GM19328 (cell line): Measurements from ENCODE around the gene SCAMP5.

Experiments used
- ATAC-seq: cut with Tn5 transposase; IDR thresholded peaks from one replicate; pipeline ENCODE4 v1.9.1; 2021; ENCODE audit warnings: mild to moderate bottlenecking, moderate library complexity; ENCODE audit not compliant: unreplicated experiment

Gene SCAMP5

GRCh38 chr15:74976159-74976558 lies 19.2 kb upstream of the SCAMP5 start:
- ATAC-seq, result no peak

DNA sequence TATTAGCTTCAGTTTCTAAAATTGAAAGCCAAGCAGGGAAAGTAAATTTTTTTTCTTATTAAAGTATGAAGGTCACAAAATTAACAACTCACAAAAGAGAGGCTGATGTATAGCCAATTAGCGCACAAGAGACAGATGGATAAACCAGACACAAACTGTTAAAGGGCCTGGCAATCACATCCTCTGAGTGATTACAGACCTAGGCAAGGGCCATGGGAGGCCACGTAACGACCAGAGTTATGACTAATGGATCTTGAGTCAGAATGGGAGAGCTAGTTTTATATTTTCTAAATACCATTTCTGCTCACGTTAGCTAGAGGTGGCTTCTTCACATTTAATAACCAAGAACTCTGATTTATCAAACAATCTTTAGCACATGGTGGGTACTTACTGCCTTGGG lies 17.8 kb upstream of the SCAMP5 start:
- ATAC-seq, result no peak

- ATAC-seq, result no peak
These were observed 17.3 kb upstream of the SCAMP5 start for GRCh38 chr15:74978077-74978476.

GRCh38 chr15:74978503-74978902 lies 16.9 kb upstream of the SCAMP5 start:
- no peak for ATAC-seq

DNA sequence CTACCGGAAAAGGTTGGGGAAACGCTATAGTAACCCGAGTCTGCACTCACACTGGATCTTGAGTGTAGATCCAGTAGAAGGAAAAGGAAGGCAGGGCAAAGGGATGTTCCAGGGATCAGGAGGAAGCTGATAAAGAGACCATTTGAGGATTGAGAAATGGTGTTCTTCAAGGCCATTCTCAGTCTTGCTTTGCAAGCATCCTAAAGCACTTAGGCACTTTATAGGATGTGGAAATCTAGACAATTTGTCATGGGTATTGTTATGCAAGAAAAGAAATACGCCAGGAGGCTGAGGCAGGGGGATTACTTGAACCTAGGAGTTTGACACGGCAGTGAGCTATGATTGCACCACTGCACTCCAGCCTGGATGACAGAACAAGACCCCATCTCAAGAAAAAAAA lies 13.2 kb upstream of the SCAMP5 start:
- no peak for ATAC-seq

DNA sequence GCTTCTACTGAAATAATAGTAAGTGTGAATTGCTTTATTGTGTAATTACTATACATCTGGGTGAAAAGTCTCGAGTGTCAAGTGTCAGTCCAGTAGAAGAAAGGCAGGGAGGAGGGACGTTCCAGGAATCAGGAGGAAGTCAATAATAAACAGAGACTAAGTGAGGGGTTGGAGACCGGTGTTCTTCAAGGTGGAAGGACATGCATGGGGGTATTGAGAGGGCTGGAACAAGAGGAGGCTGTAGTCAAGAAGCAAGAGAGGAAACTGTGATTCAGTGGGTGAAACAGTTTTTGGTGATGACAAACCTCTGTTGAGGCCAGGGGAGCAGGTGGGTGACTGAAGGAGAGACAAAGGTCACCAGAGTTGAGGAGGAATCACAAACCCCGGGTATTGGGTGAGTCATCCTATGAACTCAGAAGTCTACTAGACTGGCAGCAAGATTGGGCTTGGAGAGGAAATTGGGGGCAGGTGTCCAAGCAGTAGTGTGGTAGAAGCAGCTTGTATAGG lies 11.6 kb upstream of the SCAMP5 start:
- ATAC-seq, result no peak

DNA sequence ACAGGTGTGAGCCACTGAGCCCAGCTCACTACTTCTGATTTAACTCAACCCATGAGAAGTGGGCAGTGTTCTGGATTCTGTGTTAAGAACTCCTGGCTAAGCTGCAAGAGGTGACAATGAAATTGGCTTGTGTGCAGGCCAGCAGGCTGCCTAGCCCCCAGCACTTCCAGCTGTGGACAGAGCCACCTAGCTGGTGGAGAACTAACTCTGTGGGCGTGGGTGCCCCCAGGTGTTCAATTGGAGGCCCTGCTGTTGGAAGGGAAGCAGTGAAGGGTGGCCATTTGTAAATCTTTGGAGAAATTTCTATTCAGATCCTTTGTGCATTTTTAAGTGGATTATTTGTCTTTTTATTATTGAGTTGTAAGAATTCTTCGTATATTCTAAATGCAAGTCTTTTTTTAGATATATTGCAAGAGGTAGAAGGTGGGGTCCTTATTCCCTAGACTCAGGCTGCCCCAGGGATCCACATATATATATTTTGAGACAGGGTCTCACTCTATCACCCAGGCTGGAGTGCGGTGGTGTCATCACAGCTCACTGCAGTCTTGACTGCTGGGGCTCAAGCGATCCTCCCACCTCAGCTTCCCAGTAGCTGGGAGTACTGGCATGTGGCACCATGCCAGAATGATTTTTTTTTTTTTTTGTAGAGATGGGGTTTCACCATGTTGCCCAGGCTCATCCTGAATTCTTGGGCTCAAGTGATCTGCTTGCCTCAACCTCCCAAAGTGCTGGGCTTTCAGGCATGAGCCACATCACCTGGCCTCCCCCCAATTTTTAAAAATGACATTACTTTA lies 7.2 kb upstream of the SCAMP5 start:
- ATAC-seq, result no peak

- ATAC-seq, result no peak
These were observed 5.8 kb upstream of the SCAMP5 start for GRCh38 chr15:74989527-74989926.

DNA sequence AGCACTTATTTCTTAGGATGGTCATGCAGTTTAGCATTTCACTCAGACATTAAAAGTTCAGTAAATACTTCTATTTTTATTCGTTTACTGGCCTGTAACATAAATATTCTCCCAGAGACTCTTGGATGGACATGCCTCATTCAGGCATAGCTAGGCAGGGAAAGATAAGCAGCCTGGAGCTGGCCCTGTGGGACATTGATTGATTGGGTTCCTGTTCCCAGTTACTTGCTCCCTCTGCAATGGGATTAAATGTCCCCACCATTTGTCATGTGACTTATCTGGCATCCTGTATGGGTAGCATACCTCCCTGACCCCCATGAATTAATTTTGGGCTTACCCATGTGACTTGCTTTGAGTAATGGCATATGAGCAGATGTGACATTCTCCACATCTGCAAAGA lies 2.7 kb upstream of the SCAMP5 start:
- ATAC-seq, result no peak

- no peak for ATAC-seq
These were observed 1.1 kb upstream of the SCAMP5 start for GRCh38 chr15:74994236-74994635.

GRCh38 chr15:74994685-74995084 lies 678 bp upstream of the SCAMP5 start:
- ATAC-seq, result no peak

- ATAC-seq, result no peak
These were observed 709 bp downstream of the SCAMP5 start for GRCh38 chr15:74995779-74996765.

DNA sequence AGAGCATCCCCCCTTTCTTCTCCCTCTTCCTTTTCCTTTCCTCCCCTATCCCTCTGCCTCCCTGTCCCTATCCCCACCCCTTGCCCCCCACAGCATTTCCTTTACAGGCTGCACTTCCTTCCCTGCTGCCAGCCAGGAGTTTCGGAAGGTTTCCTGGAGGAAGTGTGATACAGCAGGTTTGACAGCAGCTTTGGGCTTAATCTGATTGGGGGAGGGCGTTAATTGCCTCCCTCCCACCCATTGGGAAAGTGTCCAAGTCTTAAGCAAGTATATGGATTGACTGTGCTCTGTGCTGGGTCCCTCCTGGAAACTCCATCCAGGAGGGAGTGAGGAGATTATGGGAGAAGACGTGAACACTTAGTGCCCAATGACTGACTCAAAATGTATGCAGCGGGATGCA lies 1.8 kb downstream of the SCAMP5 start:
- ATAC-seq, result no peak

DNA sequence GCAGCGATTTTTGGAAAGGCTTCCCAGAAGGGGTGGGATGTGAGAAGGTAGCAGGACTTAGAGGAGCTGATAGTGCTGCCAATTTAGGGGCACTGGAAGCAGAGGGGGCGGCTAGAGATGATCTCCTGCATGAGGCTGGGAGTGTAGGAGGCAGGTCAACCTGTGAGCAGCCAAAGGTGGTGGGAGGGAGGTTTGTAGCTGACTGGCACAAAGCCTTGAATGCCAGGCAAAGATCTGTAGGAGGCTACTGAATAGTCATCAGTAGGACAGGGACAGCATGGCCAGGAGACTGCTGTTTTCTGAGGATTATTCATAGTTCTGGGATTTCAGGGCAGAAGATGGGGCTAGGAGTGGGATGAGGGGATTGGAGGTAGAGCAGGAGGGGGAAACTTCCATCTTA lies 2.2 kb downstream of the SCAMP5 start:
- ATAC-seq, result no peak

DNA sequence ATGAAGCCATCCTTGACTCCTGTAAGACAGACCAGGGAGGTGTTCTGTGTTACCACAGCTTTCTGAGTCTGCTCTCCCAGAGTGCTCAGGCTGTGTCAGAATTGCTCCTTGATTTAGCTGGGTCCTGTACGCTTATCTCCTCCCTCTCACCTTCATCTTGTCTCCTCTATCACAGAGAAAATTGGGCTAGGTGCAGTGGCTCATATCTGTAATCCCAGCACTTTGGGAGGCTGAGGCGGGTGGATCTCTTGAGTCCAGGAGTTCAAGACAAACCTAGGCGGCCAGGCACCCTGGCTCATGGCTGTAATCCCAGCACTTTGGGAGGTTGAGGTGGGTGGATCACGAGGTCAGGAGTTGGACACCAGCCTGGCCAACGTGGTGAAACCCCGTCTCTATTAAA lies 5.9 kb downstream of the SCAMP5 start:
- ATAC-seq, result no peak

DNA sequence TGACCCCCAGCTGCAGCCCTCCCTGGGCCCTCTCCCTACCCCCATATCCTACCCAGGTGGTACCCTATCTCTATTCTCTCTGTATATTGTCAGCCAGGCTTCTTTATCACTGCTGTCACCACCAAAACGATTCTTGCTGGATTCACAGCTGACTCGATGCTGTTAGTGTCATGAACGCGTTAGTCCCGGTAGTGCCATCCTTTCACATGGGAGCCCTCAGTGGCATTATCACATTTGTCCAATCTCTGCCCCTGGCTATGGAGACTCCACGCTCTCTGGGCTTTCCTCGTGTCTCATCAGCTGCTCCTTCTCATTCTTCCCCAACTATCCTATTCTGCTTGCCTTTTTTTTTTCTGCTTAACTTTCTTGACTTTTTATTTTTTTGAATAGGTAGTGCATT lies 7.0 kb downstream of the SCAMP5 start:
- no peak for ATAC-seq

DNA sequence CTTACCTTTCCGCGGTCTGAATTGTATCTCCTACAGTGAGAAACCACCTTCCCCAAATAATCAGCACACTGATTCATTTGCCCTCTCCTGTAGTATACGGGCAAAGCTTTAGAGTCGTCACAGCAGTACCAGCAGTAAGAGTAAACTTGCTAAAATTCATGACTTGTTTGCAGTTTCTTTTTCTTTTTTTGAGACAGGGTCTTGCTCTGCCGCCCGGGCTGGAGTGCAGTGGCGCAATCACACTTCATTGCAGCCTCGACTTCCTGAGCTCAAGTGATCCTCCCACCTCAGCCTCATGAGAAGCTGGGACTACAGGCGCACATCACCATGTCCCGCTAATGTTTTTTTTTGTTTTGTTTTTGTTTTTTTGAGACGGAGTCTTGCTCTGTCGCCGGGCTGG lies 11.9 kb downstream of the SCAMP5 start:
- no peak for ATAC-seq

GRCh38 chr15:75008221-75008625 lies 12.9 kb downstream of the SCAMP5 start:
- ATAC-seq, result no peak

DNA sequence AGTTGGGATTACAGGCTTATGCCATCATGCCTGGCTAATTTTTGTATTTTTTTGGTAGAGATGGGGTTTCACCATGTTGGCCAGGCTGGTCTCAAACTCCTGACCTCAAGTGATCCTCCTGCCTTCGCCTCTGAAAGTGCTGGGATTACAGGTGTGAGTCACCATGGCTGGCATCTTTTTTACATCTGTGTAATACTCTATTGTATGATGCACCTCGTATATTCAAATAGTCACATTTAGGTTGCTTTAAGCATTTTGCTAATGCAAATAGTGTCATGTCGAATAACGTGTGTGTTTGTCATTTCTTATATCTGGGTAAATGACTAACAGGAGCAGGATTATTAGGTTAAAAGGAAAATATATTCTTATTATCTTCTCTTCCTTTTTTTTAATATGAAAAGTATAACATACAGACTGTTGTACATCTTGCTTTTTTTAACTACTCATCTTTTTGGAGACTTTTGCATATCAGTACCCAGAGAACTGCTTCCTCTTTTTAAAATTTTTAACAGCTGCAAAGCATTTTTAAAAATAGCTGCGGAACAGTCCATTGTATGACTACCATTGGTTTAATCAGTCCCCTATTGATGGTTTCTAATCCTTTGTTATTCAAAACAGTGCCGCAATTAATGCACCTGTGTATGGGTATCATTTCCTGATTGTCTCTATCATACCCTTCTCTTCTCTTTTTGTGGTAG lies 13.4 kb downstream of the SCAMP5 start:
- peak; percentile 83 for ATAC-seq

DNA sequence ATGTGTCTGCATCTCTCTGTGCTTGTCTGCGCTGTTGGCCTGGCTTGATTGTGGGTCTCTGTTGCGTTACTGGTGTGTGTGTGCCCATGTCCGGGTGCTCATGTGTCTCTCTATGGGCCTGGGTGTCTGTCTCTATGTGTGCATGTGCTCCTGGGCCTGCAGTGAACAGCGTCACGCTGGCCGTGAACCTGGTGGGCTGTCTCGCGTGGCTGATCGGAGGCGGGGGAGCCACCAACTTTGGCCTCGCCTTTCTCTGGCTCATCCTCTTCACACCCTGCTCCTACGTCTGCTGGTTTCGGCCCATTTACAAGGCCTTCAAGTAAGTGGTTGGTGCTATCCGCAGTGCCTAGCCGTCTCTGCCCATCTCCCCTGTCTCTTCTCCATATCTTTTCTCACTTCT lies 21.1 kb downstream of the SCAMP5 start:
- no peak for ATAC-seq

DNA sequence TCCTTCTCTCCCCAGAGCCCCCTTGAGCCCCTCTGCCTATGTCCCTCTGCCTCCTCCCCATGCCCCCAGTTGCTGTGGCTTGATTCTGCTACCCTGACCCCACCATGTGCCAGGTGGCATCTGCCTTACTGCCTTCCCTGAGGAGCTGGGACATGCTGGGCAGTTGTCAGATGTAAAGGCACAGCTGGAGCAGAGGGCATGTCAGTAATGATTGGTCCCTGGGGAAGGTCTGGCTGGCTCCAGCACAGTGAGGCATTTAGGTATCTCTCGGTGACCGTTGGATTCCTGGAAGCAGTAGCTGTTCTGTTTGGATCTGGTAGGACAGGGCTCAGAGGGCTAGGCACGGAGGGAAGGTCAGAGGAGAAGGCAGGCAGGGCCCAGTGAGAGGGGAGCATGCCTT lies 24.6 kb downstream of the SCAMP5 start:
- ATAC-seq, result no peak
